Inferior parietal cortex (tissue), 1 donor: ENCODE measurements around the gene NBPF12.
"Not testable (repeated sequence)": the region's sequence is repeated elsewhere in the genome, so short reads cannot be mapped to it uniquely, and the experiment has no call there.

Experiments
- DNase-seq: peaks from one replicate; pipeline ENCODE4 v3.0.0-alpha.2; 2016; ENCODE audit errors: extremely low spot score

The NBPF12 gene, protein sequence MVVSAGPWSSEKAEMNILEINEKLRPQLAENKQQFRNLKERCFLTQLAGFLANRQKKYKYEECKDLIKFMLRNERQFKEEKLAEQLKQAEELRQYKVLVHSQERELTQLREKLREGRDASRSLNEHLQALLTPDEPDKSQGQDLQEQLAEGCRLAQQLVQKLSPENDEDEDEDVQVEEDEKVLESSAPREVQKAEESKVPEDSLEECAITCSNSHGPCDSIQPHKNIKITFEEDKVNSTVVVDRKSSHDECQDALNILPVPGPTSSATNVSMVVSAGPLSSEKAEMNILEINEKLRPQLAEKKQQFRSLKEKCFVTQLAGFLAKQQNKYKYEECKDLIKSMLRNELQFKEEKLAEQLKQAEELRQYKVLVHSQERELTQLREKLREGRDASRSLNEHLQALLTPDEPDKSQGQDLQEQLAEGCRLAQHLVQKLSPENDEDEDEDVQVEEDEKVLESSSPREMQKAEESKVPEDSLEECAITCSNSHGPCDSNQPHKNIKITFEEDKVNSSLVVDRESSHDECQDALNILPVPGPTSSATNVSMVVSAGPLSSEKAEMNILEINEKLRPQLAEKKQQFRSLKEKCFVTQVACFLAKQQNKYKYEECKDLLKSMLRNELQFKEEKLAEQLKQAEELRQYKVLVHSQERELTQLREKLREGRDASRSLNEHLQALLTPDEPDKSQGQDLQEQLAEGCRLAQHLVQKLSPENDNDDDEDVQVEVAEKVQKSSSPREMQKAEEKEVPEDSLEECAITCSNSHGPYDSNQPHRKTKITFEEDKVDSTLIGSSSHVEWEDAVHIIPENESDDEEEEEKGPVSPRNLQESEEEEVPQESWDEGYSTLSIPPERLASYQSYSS (N-terminal part only)

DNA sequence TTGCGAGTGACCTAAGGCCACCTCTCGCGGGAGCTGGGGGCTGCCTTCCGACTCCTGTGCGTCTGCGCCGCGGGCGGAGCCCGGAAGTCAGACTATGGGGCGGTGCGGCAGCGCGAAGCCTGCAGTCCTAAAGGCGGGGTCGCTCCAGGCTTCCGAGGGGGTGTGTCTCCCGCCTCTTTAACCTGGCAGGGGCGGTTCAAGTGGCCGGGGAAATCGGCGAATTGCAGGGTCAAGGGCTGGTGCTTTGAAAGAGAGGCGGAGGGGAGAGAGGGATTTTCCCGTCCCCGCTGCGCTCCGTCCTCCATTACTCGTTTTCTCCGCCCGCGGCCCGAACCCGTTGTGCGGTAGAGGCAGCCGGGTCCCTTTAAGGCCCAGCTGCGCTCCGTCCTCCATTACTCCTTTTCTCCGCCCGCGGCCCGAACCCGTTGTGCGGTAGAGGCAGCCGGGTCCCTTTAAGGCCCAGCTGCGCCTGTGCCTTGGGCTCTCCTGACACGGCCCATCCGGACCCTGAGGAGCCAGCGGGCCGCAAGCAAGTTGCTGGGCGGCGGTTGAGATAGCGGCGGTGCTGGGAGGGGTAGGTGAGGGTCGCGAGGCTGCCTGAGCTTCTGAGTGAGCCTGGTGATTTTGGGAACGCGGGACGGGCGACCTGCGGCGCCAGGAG is at the start of gene NBPF12:
TSS of gene NBPF12 (plus strand) at position 83 of the 661 bp plus-strand sequence. CDS start 21,820 bp downstream, outside the sequence.
- DNase-seq, result peak; percentile 81

DNA sequence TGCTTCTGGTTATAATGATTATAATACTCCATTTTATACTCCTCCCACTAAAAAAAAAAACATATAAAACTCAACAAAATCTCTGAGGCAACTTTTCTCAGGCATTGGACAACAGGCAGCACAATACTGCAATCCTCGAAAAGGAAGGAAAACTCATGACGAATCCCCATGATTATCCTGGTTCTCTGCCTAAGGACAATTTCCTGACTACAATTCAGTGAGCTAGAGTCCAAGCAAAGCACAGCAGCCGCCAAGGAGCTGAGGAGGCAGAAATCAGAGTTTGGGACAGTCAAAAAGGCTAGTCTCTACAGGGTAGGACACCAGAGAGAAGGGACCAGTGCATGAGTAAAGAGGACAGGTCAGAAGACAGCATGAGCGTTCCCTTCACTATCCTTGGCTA is 46.8 kb upstream of the NBPF12 start:
- not testable (repeated sequence) for DNase-seq

DNA sequence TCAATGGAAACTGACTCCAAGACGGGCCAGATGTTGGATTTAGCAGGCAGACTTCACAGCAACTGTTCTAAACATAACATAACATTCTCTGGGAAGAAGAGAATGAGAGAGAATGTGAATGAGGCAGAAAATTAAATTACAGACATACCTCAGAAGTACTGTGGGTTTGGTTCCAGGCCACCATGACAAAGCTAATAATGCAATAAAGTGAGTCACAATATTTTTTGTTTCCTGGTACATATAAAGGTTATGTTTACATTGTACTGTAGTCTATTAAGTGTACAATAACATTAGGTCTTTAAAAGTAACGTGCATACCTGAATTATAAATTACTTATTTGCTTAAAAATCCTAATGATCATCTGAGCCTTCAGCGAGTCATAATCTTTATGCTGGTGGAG is 45.8 kb upstream of the NBPF12 start:
- not testable (repeated sequence) for DNase-seq

DNA sequence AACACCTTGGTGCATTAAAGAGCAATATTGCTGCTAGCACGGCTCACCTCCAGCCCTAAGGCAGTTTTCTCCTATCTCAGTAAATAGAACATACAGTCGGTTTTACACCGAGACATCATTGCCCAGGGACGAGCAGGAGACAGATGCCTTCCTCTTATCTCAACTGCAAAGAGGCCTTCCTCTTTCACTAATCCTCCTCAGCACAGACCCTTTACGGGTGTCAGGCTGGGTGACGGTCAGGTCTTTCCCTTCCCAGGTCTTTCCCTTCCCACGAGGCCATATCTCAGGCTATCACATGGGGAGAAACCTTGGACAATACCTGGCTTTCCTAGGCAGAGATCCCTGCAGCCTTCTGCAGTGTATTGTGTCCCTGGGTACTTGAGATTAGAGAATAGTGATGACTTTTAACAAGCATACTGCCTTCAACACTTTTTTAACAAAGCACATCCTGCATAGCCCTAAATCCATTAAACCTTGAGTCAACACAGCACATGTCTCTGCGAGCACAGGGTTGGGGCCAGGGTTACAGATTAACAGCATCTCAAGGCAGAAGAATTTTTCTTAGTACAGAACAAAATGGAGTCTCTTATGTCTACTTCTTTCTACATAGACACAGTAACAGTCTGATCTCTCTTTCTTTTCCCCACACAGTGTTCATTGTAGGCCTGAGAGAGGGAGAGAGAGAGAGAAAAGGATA is 30.4 kb upstream of the NBPF12 start:
- not testable (repeated sequence) for DNase-seq

DNA sequence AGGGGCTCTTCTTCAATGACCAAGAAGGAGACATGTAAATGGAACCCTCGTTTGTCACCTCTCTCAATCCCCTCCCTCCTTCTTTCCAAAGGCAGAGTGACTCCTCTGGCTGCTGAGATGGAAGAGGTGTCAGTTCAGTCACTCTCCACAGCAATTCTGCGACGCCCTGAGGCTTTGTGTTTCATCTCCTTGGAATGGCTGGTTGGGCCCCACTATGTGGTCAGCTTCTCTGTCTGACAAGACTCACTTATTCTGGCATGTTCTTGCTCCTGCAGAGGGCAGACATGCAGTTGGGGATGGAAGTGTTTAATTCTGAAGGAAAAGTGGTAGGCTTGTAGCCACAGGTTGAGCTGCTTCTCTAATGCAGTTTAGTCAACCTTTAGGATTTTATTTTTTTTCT is 25.1 kb upstream of the NBPF12 start:
- DNase-seq, result not testable (repeated sequence)

DNA sequence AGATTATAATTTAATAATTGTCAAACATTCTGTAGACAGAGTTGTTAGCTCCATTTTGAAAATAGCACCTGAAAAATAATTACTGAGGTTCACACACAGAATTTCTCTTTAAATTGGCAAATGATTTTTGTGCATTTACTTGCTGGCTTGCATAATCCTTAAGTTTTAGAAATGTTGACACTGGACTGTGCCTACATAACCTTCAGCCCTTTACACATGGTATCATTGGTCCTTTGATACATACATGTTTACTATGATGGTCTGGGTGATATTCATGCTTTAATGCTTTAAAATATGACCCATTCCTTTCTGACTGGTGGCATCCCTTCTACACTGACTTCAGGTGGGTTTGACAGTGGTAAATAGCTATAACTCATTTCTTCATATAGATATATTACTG is 17.3 kb upstream of the NBPF12 start:
- not testable (repeated sequence) for DNase-seq

DNA sequence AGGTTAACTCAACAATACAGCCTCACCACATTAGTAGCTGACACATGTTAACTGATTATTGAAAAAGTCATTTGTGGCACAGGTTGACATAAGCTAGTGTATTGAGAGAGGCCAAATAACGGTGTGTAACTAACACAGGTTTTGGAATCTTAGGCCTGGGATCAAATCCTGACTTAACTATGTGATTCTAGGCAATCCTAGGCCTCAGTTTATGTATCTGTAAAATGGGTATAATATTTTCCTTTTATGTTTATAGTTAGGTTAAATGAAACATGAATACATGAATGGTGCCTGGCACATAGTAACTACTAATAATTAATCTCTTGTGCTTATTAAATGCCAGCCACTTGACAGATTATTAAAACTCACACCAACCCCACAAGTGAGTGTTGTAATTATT is 15.5 kb upstream of the NBPF12 start:
- not testable (repeated sequence) for DNase-seq

DNA sequence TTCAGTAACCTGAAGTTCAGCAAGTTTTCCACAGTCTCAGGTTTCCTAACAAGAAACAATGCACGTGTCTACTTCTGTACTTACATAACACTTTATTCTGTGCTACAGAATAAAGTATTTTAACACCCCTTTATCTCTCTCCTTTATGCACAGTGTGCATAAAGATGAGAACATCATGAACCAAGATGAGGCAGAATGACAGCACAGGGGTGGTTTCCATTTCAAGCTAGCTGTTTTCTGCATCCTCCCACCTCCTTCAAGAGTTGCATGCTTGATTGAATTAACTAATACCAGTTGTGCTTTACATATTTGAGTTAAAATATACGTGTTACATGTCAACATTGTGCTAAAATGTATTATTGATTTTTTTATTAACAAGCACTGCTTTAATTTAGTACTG is 14.0 kb upstream of the NBPF12 start:
- DNase-seq, result not testable (repeated sequence)

DNA sequence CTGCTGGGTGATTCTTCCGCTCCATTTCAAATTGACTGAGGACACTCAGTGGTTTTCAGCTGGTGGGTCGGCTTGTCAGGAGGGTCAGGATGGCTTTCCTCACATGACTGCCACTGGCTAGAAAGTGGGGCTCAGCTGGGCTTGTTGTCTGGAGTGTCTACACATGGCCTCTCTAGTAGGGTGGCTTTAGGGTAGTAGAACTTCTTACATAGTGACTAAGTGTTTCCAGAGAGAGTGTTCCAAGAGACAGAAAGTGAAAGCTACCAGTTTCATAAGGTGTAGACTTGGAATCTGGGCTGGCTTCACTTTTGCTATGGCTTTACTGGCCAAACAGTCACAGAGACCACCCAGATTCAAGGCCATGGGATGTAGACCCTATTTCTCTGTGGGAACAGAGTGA is 11.7 kb upstream of the NBPF12 start:
- DNase-seq, result not testable (repeated sequence)

DNA sequence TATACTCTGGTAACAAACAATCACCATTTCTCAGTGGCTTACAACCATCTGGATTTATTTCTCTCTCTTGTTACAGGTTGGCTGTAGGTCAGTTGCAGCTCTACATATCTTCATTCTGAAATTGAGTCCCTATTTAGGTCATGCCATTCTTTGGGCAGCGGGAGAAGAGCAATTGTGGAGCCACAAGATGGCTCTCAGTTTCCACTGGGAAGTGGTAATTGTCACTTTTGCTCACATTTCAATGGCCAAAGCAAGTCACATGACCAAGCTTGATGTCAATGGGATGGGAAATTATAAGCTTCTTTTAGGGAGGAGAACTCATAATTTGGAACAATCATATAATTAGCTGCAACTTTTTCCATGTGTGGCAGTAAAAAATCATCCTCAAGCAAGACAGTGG is 7.9 kb upstream of the NBPF12 start:
- not testable (repeated sequence) for DNase-seq

DNA sequence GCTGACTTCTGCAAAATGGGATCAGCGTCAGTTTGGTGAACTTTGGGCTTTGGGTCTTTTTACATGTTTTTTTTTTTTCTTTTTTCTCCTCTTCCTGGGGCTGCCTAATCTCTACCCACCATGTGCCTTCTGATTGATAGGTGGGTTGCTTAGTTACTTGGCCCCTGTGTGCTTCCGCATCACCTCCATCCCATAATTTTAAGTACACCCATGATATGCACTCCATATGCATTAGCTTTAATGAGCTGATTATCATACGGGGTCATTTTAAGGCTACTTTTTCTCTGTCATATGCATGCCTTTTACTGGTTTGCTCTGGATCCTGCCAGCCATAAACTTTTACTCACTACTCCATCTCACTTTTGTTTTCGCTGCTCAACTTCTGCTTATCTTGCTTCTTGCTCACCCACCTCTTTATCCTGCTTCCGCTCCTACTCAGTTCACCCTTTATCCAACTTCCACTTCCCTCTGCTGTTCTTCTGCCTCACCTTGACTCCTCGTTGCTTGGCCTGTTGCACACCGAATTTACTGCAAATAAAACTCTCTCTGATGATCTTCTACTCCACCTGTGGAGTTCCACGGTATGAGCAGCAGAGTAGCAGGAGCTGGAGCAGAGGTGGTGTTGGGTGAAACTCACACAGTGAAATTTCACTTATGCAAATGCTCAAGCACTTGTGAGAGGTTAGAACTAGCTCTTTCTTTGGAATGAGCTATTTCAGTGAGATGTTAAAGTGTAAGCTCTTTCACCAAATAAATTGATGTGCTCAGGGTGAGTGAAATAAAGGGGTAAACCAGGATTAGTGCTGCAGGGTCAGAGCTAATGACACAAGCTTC is 3.5 kb upstream of the NBPF12 start:
- DNase-seq, result not testable (repeated sequence)

DNA sequence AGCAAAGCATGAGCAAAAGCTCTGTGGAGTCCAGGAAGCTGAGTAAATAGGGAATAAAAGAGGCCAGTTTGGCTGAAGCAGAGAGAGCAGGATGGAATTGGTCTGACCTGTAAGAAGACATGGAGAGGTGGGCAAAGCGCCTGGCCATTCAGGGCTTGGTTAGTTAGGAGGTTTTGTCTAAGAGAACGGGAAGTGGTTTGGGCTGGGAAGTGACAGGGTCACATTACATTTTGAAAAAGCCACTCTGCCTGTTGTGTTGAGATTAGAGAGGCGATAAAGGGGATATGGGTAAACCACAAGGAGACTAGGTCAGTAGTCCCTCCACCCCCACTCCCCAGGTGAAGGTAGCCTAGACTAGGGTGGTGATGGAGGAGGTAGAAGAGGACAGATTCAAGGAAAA is 662 bp upstream of the NBPF12 start:
- DNase-seq, result not testable (repeated sequence)

DNA sequence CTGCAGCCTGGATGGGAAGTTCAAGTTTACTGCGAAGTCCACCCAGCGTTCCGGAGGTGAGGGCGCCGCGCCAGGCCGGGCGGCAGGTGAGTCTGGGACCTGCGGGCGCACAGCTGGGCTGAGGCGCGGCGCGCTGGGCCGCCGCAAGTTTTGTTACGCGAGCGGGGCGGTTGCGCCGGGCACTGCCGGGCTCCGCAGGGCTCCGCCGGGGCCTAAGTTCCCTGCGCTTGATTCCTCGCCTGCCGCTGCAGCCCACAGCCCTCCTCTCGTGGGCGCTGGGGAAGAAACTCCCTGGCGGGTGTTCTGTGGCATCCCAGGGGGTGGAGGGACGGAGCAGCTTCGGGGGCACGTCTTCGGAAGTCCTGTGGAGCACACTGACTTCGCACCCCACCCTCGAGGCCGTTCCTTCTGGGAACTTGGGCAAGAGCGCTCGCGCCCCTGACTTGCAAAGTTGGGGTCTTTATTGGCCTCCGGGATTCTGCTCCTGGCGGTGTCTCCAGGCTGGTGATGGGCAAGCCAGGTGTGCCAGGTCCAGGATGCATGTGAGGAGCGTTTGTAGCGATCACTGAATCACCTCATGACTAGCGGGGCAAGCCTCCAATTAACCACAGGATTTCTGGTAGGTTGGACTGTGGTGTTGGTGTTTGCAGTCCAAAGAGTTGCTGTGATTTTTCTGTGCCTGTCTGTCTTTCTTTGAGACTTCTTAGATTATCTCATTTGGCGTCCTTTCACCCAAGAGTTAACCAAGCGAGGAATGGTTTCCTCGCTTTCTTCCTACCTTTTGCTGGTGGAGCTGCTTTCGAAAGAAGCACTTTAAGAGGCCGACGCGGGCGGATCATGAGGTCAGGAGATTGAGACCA is 1.0 kb downstream of the NBPF12 start:
- not testable (repeated sequence) for DNase-seq

DNA sequence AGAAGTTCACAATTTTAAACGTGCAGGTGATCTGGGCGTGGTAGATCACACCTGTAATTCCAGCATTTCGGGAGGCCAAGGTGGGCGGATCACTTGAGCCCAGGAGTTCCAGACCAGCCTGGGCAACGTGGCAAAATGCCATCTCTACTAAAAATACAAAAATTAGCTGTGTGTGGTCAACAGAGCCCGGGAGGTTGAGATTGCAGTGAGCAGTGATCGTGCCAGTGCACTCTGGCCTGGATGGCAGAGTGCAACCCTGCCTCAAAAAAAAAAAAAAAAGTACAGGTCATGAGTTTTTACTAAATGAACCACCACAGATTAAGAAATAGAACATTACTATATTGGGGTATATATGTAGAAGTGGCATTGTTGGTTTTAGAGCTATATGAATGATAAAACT is 2.2 kb downstream of the NBPF12 start:
- DNase-seq, result not testable (repeated sequence)

DNA sequence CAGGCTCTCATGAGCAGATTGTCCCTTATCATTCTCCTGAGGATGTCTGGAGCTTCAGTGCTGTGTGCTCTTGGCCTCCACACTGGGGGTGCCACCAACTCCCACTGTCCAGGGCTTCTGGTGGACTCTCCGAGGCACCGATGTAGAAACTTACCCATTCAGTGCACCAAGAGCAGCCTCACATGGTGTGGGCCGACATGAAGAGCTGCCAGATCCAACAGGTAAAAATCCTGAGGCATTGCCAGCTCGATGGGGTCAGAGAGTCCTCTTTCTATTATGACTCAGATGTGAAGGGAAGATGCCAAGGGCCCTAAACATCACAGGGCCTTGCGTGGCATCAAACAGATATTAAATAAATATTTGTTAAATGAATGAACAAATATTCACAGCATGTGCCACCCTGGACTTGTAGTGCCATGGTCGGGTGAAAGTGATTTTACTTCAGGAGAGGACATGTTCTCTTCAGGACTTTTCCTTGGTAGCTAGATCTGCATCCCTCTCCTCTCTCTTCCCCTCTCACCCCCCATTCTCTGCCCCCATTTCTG is 5.3 kb downstream of the NBPF12 start:
- not testable (repeated sequence) for DNase-seq

DNA sequence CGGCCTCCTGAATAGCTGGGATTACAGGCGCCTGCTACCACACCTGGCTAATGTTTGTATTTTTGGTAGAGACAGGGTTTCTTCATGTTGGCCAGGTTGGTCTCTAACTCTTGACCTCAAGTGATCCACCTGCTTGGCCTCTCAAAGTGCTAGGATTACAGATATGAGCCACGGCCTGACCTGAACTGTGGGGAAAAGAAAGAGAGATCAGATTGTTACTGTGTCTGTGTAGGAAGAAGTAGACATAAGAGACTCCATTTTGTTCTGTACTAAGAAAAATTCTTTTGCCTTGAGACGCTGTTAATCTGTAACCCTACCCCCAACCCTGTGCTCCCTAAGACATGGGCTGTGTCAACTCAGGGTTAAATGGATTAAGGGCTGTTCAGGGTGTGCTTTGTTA is 10.0 kb downstream of the NBPF12 start:
- not testable (repeated sequence) for DNase-seq

DNA sequence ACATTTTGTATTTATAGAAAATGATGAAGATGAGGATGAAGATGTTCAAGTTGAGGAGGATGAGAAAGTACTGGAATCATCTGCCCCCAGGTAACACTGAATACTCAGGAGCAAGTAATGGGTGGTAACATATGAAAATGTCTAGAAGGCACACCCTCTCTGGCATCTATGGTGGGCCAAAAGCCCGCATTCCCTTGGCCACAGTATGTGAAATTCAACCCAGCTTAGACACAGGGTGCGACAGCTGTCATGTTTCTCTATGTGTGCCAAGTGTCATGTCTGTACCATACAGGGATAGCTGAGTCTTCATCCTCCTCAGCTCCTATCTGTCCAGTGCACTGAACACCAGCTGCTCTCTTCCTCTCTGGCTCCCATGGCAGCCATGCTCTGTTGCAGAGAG is 26.2 kb downstream of the NBPF12 start:
- DNase-seq, result not testable (repeated sequence)

DNA sequence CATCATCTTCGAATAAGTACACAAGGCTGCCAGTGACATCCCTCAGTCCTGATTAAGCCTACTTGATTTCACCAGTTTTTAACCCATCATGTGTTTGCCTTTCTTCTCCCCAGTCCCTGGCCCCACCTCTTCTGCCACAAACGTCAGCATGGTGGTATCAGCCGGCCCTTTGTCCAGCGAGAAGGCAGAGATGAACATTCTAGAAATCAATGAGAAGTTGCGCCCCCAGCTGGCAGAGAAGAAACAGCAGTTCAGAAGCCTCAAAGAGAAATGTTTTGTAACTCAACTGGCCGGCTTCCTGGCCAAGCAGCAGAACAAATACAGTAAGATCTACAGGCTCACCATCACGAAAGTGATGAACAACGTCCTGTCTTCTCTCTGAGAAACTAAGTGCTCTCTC is 28.2 kb downstream of the NBPF12 start:
- DNase-seq, result not testable (repeated sequence)

DNA sequence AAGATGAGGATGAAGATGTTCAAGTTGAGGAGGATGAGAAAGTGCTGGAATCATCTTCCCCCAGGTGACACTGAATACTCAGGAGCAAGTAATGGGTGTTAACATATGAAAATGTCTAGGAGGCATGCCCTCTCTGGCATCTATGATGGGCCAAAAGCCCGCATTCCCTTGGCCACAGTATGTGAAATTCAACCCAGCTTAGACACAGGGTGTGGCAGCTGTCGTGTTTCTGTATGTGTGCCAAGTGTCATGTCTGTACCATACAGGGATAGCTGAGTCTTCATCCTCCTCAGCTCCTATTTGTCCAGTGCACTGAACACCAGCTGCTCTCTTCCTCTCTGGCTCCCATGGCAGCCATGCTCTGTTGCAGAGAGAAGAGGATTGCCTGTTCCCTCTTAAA is 32.5 kb downstream of the NBPF12 start:
- not testable (repeated sequence) for DNase-seq
